Brain microvascular endothelial cell (primary cell): ENCODE results near the gene CCNT1.

ENCODE experiments used
- DNase-seq: peaks from one replicate; pipeline ENCODE4 v3.0.0-alpha.2; 2020
- H3K27ac ChIP-seq: fragments of 250-450 bp; sonication (Bioruptor Pico); 2 replicates; pipeline ENCODE4 v1.5.1; 2020; ENCODE audit warnings: mild to moderate bottlenecking, moderate library complexity
- H3K27me3 ChIP-seq: fragments of 250-450 bp; sonication (Bioruptor Pico); replicated peaks from 2 replicates; pipeline ENCODE4 v1.5.1; 2020; ENCODE audit warnings: mild to moderate bottlenecking
- H3K36me3 ChIP-seq: fragments of 250-450 bp; sonication (Bioruptor Pico); replicated peaks from 2 replicates; pipeline ENCODE4 v1.5.1; 2020; ENCODE audit warnings: mild to moderate bottlenecking
- H3K4me3 ChIP-seq: 2 replicates; pipeline ENCODE4 v1.5.1; 2011; ENCODE audit warnings: low read depth, mild to moderate bottlenecking, control low read depth, low read length, moderate library complexity
- in situ Hi-C: cut with HindIII; loops from 2 replicates; pipeline ENCODE4 v1.10.0; 2017; ENCODE audit warnings: low sequenced_read_pairs, low pct_ligation_motif_present
- TF ChIP-seq, protein P1 (sequence below): IDR thresholded peaks from 2 replicates; pipeline ENCODE4 v1.5.1; 2011; ENCODE audit warnings: low read depth, mild to moderate bottlenecking, moderate library complexity, low read length, control low read depth, inconsistent platforms; ENCODE audit errors: missing control alignments

Gene CCNT1

DNA sequence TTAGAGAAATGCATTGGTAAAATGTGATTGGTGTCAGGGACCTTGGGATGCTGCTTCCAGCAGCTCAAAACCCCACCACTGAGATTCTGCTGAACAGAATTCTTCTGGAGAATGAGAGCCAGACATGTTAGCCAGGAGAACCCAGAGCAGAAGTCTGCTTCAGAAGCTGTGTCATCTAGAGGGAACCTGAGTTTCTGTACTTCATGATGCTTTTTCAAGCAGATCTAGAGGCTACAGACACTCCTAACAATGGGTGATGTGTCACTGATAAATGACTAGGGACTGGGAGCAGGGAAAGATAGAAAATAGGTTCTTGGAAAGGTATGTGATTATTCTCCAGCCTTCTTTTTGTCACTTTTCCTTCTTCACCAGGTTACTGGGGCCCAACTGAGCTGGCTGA, 76.1 kb downstream of the CCNT1 start:
- in situ Hi-C loops: no loop called here
- H3K27me3 ChIP-seq: no peaks in the 10 kb centered on the region
- no peak overlapping the region for H3K27ac ChIP-seq
- DNase-seq: no peak
- H3K36me3 ChIP-seq: peaks cover 8% of the 10 kb centered on the region
- TF ChIP-seq, protein P1, sequence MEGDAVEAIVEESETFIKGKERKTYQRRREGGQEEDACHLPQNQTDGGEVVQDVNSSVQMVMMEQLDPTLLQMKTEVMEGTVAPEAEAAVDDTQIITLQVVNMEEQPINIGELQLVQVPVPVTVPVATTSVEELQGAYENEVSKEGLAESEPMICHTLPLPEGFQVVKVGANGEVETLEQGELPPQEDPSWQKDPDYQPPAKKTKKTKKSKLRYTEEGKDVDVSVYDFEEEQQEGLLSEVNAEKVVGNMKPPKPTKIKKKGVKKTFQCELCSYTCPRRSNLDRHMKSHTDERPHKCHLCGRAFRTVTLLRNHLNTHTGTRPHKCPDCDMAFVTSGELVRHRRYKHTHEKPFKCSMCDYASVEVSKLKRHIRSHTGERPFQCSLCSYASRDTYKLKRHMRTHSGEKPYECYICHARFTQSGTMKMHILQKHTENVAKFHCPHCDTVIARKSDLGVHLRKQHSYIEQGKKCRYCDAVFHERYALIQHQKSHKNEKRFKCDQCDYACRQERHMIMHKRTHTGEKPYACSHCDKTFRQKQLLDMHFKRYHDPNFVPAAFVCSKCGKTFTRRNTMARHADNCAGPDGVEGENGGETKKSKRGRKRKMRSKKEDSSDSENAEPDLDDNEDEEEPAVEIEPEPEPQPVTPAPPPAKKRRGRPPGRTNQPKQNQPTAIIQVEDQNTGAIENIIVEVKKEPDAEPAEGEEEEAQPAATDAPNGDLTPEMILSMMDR: no peak
- no peak overlapping the region for H3K4me3 ChIP-seq
